Neural cell (in vitro differentiated cells): ENCODE measurements around the gene SH2D1B. TPM values are rescaled to one million over a fixed set of nuclear protein-coding genes. Genes with fewer than 3 reads are reported as not detected.

Experiments used
- H2AFZ ChIP-seq: fragments of 200-600, 300-800 bp; sonication (generic), shearing (Covaris generic); 2 replicates; pipeline ENCODE4 v1.6.0; 2014; ENCODE audit warnings: low read depth, mild to moderate bottlenecking, antibody characterized with exemption, low read length, moderate library complexity
- H3F3A ChIP-seq: fragments of 200-600 bp; shearing (Covaris generic); 2 replicates; pipeline ENCODE4 v1.6.1; 2016; ENCODE audit warnings: mild to moderate bottlenecking, moderate library complexity, mixed read lengths, antibody characterized with exemption, low read length; ENCODE audit not compliant: insufficient read depth, poor library complexity, severe bottlenecking
- H3K27ac ChIP-seq: fragments of 200-600, 300-800 bp; sonication (generic), shearing (Covaris generic); 2 replicates; pipeline ENCODE4 v1.5.1; 2014; ENCODE audit warnings: mild to moderate bottlenecking, low read length, moderate library complexity
- H3K27me3 ChIP-seq: fragments of 300-800, 200-600 bp; sonication (generic), shearing (Covaris generic); 2 replicates; pipeline ENCODE4 v1.6.0; 2014; ENCODE audit warnings: mild to moderate bottlenecking, low read depth, low read length, moderate library complexity; ENCODE audit not compliant: insufficient read depth
- H3K36me3 ChIP-seq: fragments of 300-800, 200-600 bp; sonication (generic), shearing (Covaris generic); 2 replicates; pipeline ENCODE4 v1.5.1; 2014; ENCODE audit warnings: mild to moderate bottlenecking, antibody characterized with exemption, low read length, moderate library complexity; ENCODE audit not compliant: insufficient read depth
- H3K4me2 ChIP-seq: fragments of 300-800, 200-600 bp; sonication (generic), shearing (Covaris generic); 2 replicates; pipeline ENCODE4 v1.6.0; 2014; ENCODE audit warnings: mild to moderate bottlenecking, low read length
- H3K4me3 ChIP-seq: fragments of 300-800, 200-600 bp; sonication (generic), shearing (Covaris generic); 2 replicates; pipeline ENCODE4 v1.5.1; 2014; ENCODE audit warnings: mild to moderate bottlenecking, low read length, moderate library complexity
- H3K79me2 ChIP-seq: fragments of 200-600 bp; shearing (Covaris generic); replicated peaks from 2 replicates; pipeline ENCODE4 v1.6.0; 2014; ENCODE audit warnings: mild to moderate bottlenecking, low read length, moderate library complexity; ENCODE audit not compliant: insufficient read depth
- H3K9ac ChIP-seq: fragments of 300-800, 200-600 bp; sonication (generic), shearing (Covaris generic); 2 replicates; pipeline ENCODE4 v1.6.1; 2016; ENCODE audit warnings: mild to moderate bottlenecking, low read length, mixed read lengths
- H3K9me2 ChIP-seq: fragments of 200-600 bp; shearing (Covaris generic); 2 replicates; pipeline ENCODE4 v1.6.1; 2016; ENCODE audit warnings: mild to moderate bottlenecking, low read length, mixed read lengths; ENCODE audit not compliant: insufficient read depth
- H3K9me3 ChIP-seq: fragments of 200-600, 300-800 bp; sonication (generic), shearing (Covaris generic); 2 replicates; pipeline ENCODE4 v1.6.1; 2016; ENCODE audit warnings: mild to moderate bottlenecking, mixed run types, low read length, moderate library complexity, mixed read lengths
- H4K20me1 ChIP-seq: fragments of 200-600 bp; shearing (Covaris generic); 2 replicates; pipeline ENCODE4 v1.6.1; 2016; ENCODE audit warnings: mild to moderate bottlenecking, mixed run types; ENCODE audit not compliant: insufficient read depth
- CTCF ChIP-seq: fragments of 450-650 bp; IDR thresholded peaks from 2 replicates; pipeline ENCODE4 v1.5.1; 2014; ENCODE audit warnings: antibody characterized with exemption, mild to moderate bottlenecking, moderate library complexity; ENCODE audit not compliant: poor library complexity, severe bottlenecking
- EP300 ChIP-seq: fragments of 450-650 bp; conservative IDR thresholded peaks from 2 replicates; pipeline ENCODE4 v1.6.1; 2014; ENCODE audit warnings: antibody characterized with exemption, mild to moderate bottlenecking, moderate library complexity; ENCODE audit not compliant: poor library complexity, severe bottlenecking
- EZH2 ChIP-seq: fragments of 200-600, 300-800 bp; shearing (Covaris generic), sonication (generic); IDR thresholded peaks from 2 replicates; pipeline ENCODE4 v1.6.1; 2014; ENCODE audit warnings: antibody characterized with exemption, low read length, borderline replicate concordance, mild to moderate bottlenecking; ENCODE audit not compliant: insufficient read depth, poor library complexity, severe bottlenecking
- MXI1 ChIP-seq: fragments of 450-650 bp; conservative IDR thresholded peaks from 2 replicates; pipeline ENCODE4 v1.6.1; 2014; ENCODE audit warnings: antibody characterized with exemption, mild to moderate bottlenecking; ENCODE audit not compliant: poor library complexity, severe bottlenecking
- POLR2AphosphoS5 ChIP-seq: IDR thresholded peaks from 2 replicates; pipeline ENCODE4 v1.6.1; 2012
- RAD21 ChIP-seq: fragments of 450-650 bp; conservative IDR thresholded peaks from 2 replicates; pipeline ENCODE4 v1.6.1; 2014; ENCODE audit warnings: antibody characterized with exemption, mild to moderate bottlenecking, moderate library complexity
- REST ChIP-seq: IDR thresholded peaks from 2 replicates; pipeline ENCODE4 v1.6.1; 2012; ENCODE audit warnings: borderline replicate concordance
- SMC3 ChIP-seq: fragments of 450-650 bp; conservative IDR thresholded peaks from 2 replicates; pipeline ENCODE4 v1.6.1; 2014; ENCODE audit warnings: antibody characterized with exemption, mild to moderate bottlenecking, moderate library complexity; ENCODE audit not compliant: poor library complexity
- TAF1 ChIP-seq: IDR thresholded peaks from 2 replicates; pipeline ENCODE4 v1.6.1; 2012; ENCODE audit warnings: low read depth
- polyA plus RNA-seq: library from polyadenylated mRNA; depleted of rRNA; stranded (reverse); fragments of >200 nt; gene quantifications from 2 replicates; pipeline ENCODE4 v1.2.3, GENCODE V29; 2014

SH2D1B gene
- polyA plus RNA-seq, 1 donor from 2014 or later: not detected

- Histone ChIP-seq H3K4me2 (no peak overlapping the region), H3F3A (no peaks in the 10 kb centered on the region), H3K9ac (no peak overlapping the region), H3K27me3 (no peaks in the 10 kb centered on the region), H3K4me3 (no peak overlapping the region), H3K9me3 (no peaks in the 10 kb centered on the region), H2AFZ (no peak overlapping the region), H3K9me2 (no peaks in the 10 kb centered on the region), H3K36me3 (no peaks in the 10 kb centered on the region), H3K27ac (no peak overlapping the region), H3K79me2 (no peaks in the 10 kb centered on the region), H4K20me1 (no peaks in the 10 kb centered on the region)
- TF ChIP-seq POLR2AphosphoS5: no peak
- no peak for TF ChIP-seq SMC3
- no peak for TF ChIP-seq CTCF
- no peak for TF ChIP-seq MXI1
- TF ChIP-seq TAF1: no peak
- TF ChIP-seq REST: no peak
- TF ChIP-seq RAD21: no peak
- TF ChIP-seq EP300: no peak
- no peak for TF ChIP-seq EZH2
Observed at GRCh38 chr1:162373541-162374260, 38.2 kb downstream of the SH2D1B start.

- H3K4me2 ChIP-seq: no peak overlapping the region
- H3K36me3 ChIP-seq: no peaks in the 10 kb centered on the region
- H3K27me3 ChIP-seq: no peaks in the 10 kb centered on the region
- no peak for TF ChIP-seq SMC3
- TF ChIP-seq EZH2: no peak
- no peak for TF ChIP-seq TAF1
- no peak for TF ChIP-seq REST
- TF ChIP-seq RAD21: no peak
- TF ChIP-seq MXI1: no peak
- TF ChIP-seq EP300: no peak
- no peak for TF ChIP-seq POLR2AphosphoS5
- TF ChIP-seq CTCF: no peak
- no peaks in the 10 kb centered on the region for H3F3A ChIP-seq
- H4K20me1 ChIP-seq: no peaks in the 10 kb centered on the region
- H3K9ac ChIP-seq: no peak overlapping the region
- H3K9me2 ChIP-seq: no peaks in the 10 kb centered on the region
- no peak overlapping the region for H3K4me3 ChIP-seq
- H2AFZ ChIP-seq: no peak overlapping the region
- no peak overlapping the region for H3K27ac ChIP-seq
- no peaks in the 10 kb centered on the region for H3K9me3 ChIP-seq
- H3K79me2 ChIP-seq: no peaks in the 10 kb centered on the region
Observed at GRCh38 chr1:162373072-162373427, 38.9 kb downstream of the SH2D1B start.
